Activated CD4-positive, alpha-beta T cell treated with anti-CD3 and anti-CD28 coated beads, Interleukin-2, amount 10 ng/mL, durations not matched to agents 24 days and 14 days (primary cell): ENCODE measurements around the gene OCIAD1. TPM values are rescaled to one million over a fixed set of nuclear protein-coding genes. Genes with fewer than 3 reads are reported as not detected.
"Not testable (repeated sequence)": the region's sequence is repeated elsewhere in the genome, so short reads cannot be mapped to it uniquely, and the experiment has no call there.

Experiments used
- DNase-seq: peaks from one replicate; pipeline ENCODE4 v3.0.0; 2022
- H3K27ac Mint-ChIP-seq: one replicate; pipeline ENCODE4 v1.8.0; 2022; ENCODE audit warnings: mild to moderate bottlenecking, mixed read lengths
- H3K27me3 Mint-ChIP-seq: one replicate; pipeline ENCODE4 v1.8.0; 2022; ENCODE audit warnings: mixed read lengths
- H3K36me3 Mint-ChIP-seq: one replicate; pipeline ENCODE4 v1.8.0; 2022; ENCODE audit warnings: low read depth, mild to moderate bottlenecking, mixed read lengths
- H3K4me1 Mint-ChIP-seq: one replicate; pipeline ENCODE4 v1.8.0; 2021; ENCODE audit warnings: mixed read lengths
- H3K4me3 Mint-ChIP-seq: one replicate; pipeline ENCODE4 v1.8.0; 2022; ENCODE audit warnings: mild to moderate bottlenecking, moderate library complexity, mixed read lengths
- H3K9me3 Mint-ChIP-seq: one replicate; pipeline ENCODE4 v1.8.0; 2021; ENCODE audit warnings: mixed read lengths
- intact Hi-C: fragments of 100-400 bp; cut with micrococcal nuclease; formaldehyde crosslinking; loops from one replicate; pipeline ENCODE4 v1.15.1; 2023
- total RNA-seq: library from RNA; stranded (reverse); gene quantifications from 2 replicates; pipeline ENCODE4 v1.2.3, GENCODE V29; 2022

OCIAD1 gene
- total RNA-seq, 1 donor from 2014 or later, result 130 TPM

DNA sequence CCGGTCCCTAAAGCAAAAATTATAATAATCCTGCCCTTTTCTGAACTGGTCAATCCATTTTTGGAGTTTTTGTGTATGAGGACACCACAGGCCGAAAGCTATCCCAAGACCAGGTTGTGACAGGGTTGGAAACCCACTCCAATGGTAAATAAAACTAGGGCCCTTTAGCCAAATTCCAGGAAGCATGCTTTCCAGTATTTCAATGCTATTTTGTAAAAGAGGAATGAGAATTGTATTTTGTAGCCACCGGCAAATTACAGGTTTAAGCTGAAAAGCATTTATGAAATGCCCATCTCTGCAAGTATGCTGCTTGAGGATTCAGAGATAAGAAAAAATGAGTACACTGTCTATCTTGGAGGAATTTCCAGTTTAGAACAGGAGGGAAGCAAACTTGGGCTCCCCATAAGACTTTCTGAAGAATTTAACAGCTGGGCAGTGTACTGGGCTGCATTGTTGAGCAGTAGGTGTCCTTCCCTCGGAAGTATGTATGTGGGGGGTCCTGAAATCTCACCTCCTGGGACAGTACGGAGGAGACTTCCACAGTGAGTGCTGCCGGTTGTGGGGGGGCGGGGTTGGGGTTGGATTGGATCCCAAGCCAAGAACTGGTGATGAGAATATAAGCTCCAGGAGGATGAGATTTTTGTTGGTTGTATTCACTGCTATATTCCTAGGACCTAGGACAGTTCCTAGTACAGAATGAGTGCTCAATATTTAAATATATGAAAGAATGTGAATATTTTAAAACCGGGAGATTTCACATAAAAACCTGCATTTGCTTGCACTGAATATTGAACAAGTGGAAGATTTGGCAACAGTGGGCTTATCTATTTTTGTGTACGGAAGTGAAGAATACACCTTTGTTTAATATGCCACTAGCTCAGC, 48.9 kb downstream of the OCIAD1 start:
- no peak overlapping the region for H3K4me3 Mint-ChIP-seq
- DNase-seq, result no peak
- no peaks in the 10 kb centered on the region for H3K4me1 Mint-ChIP-seq
- no peaks in the 10 kb centered on the region for H3K27me3 Mint-ChIP-seq
- no peak overlapping the region for H3K27ac Mint-ChIP-seq
- H3K36me3 Mint-ChIP-seq, result peaks cover 3% of the 10 kb centered on the region
- no peaks in the 10 kb centered on the region for H3K9me3 Mint-ChIP-seq
- intact Hi-C loops, result loop anchor here (5.0 kb wide), 1 partner anchor 82 kb away; no protein-coding TSS in a partner anchor

GRCh38 chr4:48881646-48882045, 50.8 kb downstream of the OCIAD1 start:
- H3K27ac Mint-ChIP-seq, H3K36me3 Mint-ChIP-seq, H3K4me3 Mint-ChIP-seq, H3K4me1 Mint-ChIP-seq, H3K27me3 Mint-ChIP-seq, intact Hi-C loops, DNase-seq, H3K9me3 Mint-ChIP-seq: not testable (repeated sequence)

- intact Hi-C loops, H3K4me3 Mint-ChIP-seq, DNase-seq, H3K4me1 Mint-ChIP-seq, H3K27me3 Mint-ChIP-seq, H3K27ac Mint-ChIP-seq, H3K9me3 Mint-ChIP-seq: not testable (repeated sequence)
- peaks cover 63% of the 10 kb centered on the region for H3K36me3 Mint-ChIP-seq
These were observed 58.9 kb downstream of the OCIAD1 start for GRCh38 chr4:48889750-48890149.

GRCh38 chr4:48891028-48891619, 60.2 kb downstream of the OCIAD1 start:
- intact Hi-C loops, result no loop called here
- no peak overlapping the region for H3K4me3 Mint-ChIP-seq
- H3K27me3 Mint-ChIP-seq, result no peaks in the 10 kb centered on the region
- peaks cover 72% of the 10 kb centered on the region for H3K36me3 Mint-ChIP-seq
- H3K4me1 Mint-ChIP-seq, result peaks cover 3% of the 10 kb centered on the region
- H3K9me3 Mint-ChIP-seq, result peaks cover 9% of the 10 kb centered on the region
- H3K27ac Mint-ChIP-seq, result no peak overlapping the region
- DNase-seq, result no peak

DNA sequence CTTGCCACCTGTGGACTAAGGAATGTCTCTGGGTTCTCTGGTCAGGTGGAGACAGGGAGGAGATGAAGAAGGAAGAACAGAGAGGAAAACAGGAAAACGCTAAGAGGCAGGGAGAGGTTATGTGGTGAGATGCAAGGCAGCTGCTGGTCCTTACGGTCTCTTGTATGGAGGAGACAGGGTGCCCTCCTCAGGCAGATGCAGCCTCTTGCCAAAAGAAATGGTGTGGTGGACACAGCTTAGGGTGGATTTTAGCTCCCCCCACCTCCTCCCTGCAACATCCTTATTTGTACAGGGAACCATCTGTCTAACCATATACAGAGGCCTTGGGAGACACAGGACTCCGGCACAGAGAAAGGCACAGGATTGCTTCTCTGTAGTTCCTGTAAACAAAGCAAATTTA, 66.0 kb downstream of the OCIAD1 start:
- intact Hi-C loops, result no loop called here
- no peak for DNase-seq
- peaks cover 2% of the 10 kb centered on the region for H3K9me3 Mint-ChIP-seq
- H3K27me3 Mint-ChIP-seq, result no peaks in the 10 kb centered on the region
- H3K36me3 Mint-ChIP-seq, result peaks cover 66% of the 10 kb centered on the region
- peaks cover 26% of the 10 kb centered on the region for H3K4me1 Mint-ChIP-seq
- no peak overlapping the region for H3K4me3 Mint-ChIP-seq
- no peak overlapping the region for H3K27ac Mint-ChIP-seq

- intact Hi-C loops, result loop anchor here (1.0 kb wide), 1 partner anchor 10 kb away; no protein-coding TSS in a partner anchor
These were observed 68.0 kb downstream of the OCIAD1 start for GRCh38 chr4:48898733-48899431.

GRCh38 chr4:48899432-48899749, 68.5 kb downstream of the OCIAD1 start:
- Mint-ChIP-seq H3K9me3 (no peaks in the 10 kb centered on the region), H3K27me3 (no peaks in the 10 kb centered on the region), H3K36me3 (peaks cover 60% of the 10 kb centered on the region), H3K4me3 (peak overlapping the region; percentile 57), H3K4me1 (peaks cover 35% of the 10 kb centered on the region), H3K27ac (peak overlapping the region; percentile 84)
- DNase-seq, result no peak
- intact Hi-C loops, result loop anchor here (1.0 kb wide), 1 partner anchor 10 kb away; no protein-coding TSS in a partner anchor

More at GRCh38 chr4:48898733-48899431, 68.0 kb downstream of the OCIAD1 start:
- Mint-ChIP-seq H3K36me3 (peaks cover 63% of the 10 kb centered on the region), H3K4me3 (peak overlapping the region; percentile 57), H3K4me1 (peaks cover 34% of the 10 kb centered on the region), H3K27me3 (no peaks in the 10 kb centered on the region), H3K9me3 (no peaks in the 10 kb centered on the region), H3K27ac (peak overlapping the region; percentile 84)
- no peak for DNase-seq

GRCh38 chr4:48899950-48900349, 69.1 kb downstream of the OCIAD1 start:
- H3K36me3 Mint-ChIP-seq, result peaks cover 62% of the 10 kb centered on the region
- no peak for DNase-seq
- peak overlapping the region; percentile 57 for H3K4me3 Mint-ChIP-seq
- peak overlapping the region; percentile 84 for H3K27ac Mint-ChIP-seq
- H3K9me3 Mint-ChIP-seq, result no peaks in the 10 kb centered on the region
- H3K4me1 Mint-ChIP-seq, result peaks cover 38% of the 10 kb centered on the region
- intact Hi-C loops, result loop anchor here (1.0 to 10.0 kb wide), 2 partner anchors 9 to 555 kb away; partner anchors contain the start of gene SLAIN2
- H3K27me3 Mint-ChIP-seq, result no peaks in the 10 kb centered on the region

DNA sequence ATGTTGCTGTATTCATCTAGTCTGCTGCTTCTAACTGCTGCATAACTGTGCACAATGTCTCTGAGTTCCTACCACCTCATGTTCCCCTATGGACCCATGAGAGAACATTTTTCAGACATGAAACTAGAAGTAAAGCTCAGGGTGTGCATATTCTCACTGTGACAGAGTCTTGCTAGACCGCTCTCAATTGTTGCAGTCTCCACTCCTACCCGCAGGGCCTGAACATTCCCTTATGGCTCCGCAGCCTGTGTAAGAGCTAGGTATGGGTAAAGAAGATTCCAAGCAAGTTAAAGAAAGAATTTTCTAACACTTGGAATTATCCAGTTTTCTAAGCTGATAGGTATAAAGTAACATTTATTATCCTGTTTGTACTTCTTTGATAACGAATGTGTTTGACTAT, 70.3 kb downstream of the OCIAD1 start:
- no peaks in the 10 kb centered on the region for H3K9me3 Mint-ChIP-seq
- peaks cover 48% of the 10 kb centered on the region for H3K4me1 Mint-ChIP-seq
- DNase-seq, result no peak
- intact Hi-C loops, result loop anchor here (10.0 kb wide), 1 partner anchor 556 kb away; the partner anchor contains the start of gene SLAIN2
- H3K36me3 Mint-ChIP-seq, result peaks cover 58% of the 10 kb centered on the region
- H3K27ac Mint-ChIP-seq, result no peak overlapping the region
- no peak overlapping the region for H3K4me3 Mint-ChIP-seq
- no peaks in the 10 kb centered on the region for H3K27me3 Mint-ChIP-seq

DNA sequence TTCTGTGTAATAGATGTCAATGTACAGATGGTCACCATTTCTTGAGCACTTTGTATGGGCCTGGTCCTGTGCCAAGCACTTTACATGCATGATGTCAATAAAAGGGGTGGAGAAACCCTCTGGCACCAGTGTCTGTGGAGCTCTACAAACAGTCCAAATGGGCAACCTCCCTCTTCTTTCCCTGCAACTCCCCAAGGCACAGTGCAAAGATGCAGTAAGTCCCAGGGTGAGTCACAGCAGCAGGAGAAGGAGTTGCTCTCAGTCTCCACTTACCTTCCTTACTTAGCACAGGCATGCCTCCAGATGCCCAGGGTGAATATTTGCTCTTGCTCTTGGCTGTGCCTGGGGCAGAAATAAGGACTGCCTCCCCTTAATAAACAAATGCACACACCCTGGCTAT, 71.4 kb downstream of the OCIAD1 start:
- no peak overlapping the region for H3K4me3 Mint-ChIP-seq
- peaks cover 54% of the 10 kb centered on the region for H3K4me1 Mint-ChIP-seq
- peaks cover 49% of the 10 kb centered on the region for H3K36me3 Mint-ChIP-seq
- no peaks in the 10 kb centered on the region for H3K9me3 Mint-ChIP-seq
- intact Hi-C loops, result loop anchor here (10.0 kb wide), 1 partner anchor 557 kb away; the partner anchor contains the start of gene SLAIN2
- no peaks in the 10 kb centered on the region for H3K27me3 Mint-ChIP-seq
- no peak for DNase-seq
- no peak overlapping the region for H3K27ac Mint-ChIP-seq

DNA sequence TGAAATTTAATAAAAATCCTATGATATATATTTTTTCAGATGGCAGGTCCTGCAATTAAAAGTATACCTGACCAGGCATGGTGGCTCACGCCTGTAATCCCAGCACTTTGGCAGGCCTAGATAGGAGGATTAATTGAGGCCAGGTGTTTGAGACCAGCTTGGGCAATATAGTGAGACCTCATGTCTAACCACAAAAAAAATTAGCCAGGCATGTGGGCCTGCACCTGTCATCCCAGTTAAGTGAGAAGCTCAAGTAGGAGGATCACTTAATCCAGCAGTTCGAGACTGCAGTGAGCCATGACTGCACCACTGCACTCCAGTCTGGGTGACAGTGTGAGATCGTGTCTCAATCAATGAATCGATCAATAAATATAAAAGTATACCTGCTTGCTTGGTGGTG, 73.2 kb downstream of the OCIAD1 start:
- Mint-ChIP-seq H3K27ac (no peak overlapping the region), H3K9me3 (no peaks in the 10 kb centered on the region), H3K27me3 (no peaks in the 10 kb centered on the region), H3K36me3 (peaks cover 40% of the 10 kb centered on the region), H3K4me3 (no peak overlapping the region), H3K4me1 (peaks cover 51% of the 10 kb centered on the region)
- intact Hi-C loops, result loop anchor here (10.0 kb wide), 1 partner anchor 559 kb away; the partner anchor contains the start of gene SLAIN2
- no peak for DNase-seq

- Mint-ChIP-seq H3K9me3 (no peaks in the 10 kb centered on the region), H3K27ac (no peak overlapping the region), H3K36me3 (peaks cover 35% of the 10 kb centered on the region), H3K27me3 (no peaks in the 10 kb centered on the region), H3K4me3 (peak overlapping the region; percentile 94), H3K4me1 (peaks cover 46% of the 10 kb centered on the region)
- DNase-seq, result no peak
- intact Hi-C loops, result loop anchor here (5.0 to 10.0 kb wide), 3 partner anchors 58 to 560 kb away; partner anchors contain the start of gene SLAIN2
These were observed 73.8 kb downstream of the OCIAD1 start for GRCh38 chr4:48904541-48905142.

- Mint-ChIP-seq H3K27me3 (no peaks in the 10 kb centered on the region), H3K36me3 (peaks cover 29% of the 10 kb centered on the region), H3K4me1 (peaks cover 42% of the 10 kb centered on the region), H3K27ac (peak overlapping the region; percentile 80), H3K9me3 (no peaks in the 10 kb centered on the region), H3K4me3 (peak overlapping the region; percentile 94)
- intact Hi-C loops, result loop anchor here (1.0 to 10.0 kb wide), 5 partner anchors 57 to 561 kb away; partner anchors contain the start of genes FRYL, OCIAD1 and SLAIN2
- no peak for DNase-seq
These were observed 74.6 kb downstream of the OCIAD1 start for GRCh38 chr4:48905363-48906015.
